Colonic mucosa (tissue), 4 donors: ENCODE measurements around the gene TIMP3. TPM values are rescaled to one million over a fixed set of nuclear protein-coding genes. Genes with fewer than 3 reads are reported as not detected.
"Not testable (repeated sequence)": the region's sequence is repeated elsewhere in the genome, so short reads cannot be mapped to it uniquely, and the experiment has no call there.

Source experiments
- DNase-seq: peaks from one replicate; pipeline ENCODE4 v3.0.0-alpha.2; 2020
- H3K27ac ChIP-seq: fragments of 200-600 bp; one replicate; pipeline ENCODE4 v1.8.0; 2021
- H3K27me3 ChIP-seq: fragments of 200-600 bp; one replicate; pipeline ENCODE4 v1.8.0; 2021
- H3K36me3 ChIP-seq: fragments of 200-600 bp; one replicate; pipeline ENCODE4 v1.8.0; 2021
- H3K4me1 ChIP-seq: fragments of 200-600 bp; one replicate; pipeline ENCODE4 v1.8.0; 2021; ENCODE audit warnings: mild to moderate bottlenecking
- H3K4me3 ChIP-seq: fragments of 200-600 bp; one replicate; pipeline ENCODE4 v1.8.0; 2021
- H3K9ac ChIP-seq, 2 donors: one replicate each; pipeline ENCODE4 v1.7.0; 2013; ENCODE audit warnings: control low read depth in 2 of 2, low read depth in 2 of 2, low read length in 2 of 2
- H3K9me3 ChIP-seq: fragments of 200-600 bp; one replicate; pipeline ENCODE4 v1.8.0; 2021
- intact Hi-C: fragments of 100-400 bp; cut with DNase I; formaldehyde crosslinking; loops from one replicate; pipeline ENCODE4 v1.14.1; 2022
- total RNA-seq, 2 donors: library from RNA; stranded (reverse); fragmentation: NEBNext Ultra II Directional in 1 of 2; extraction: Animal tissue kit (Norgen Biotek cat#: 25700) in 1 of 2; gene quantifications; one replicate each; pipeline ENCODE4 v1.2.1, GENCODE V29; 2021
- TF ChIP-seq, protein P1 (sequence below): fragments of 200-600 bp; IDR thresholded peaks from one replicate; pipeline ENCODE4 v1.8.0; 2022; ENCODE audit warnings: antibody characterized with exemption, mild to moderate bottlenecking
- donor health status: healthy.
- donor health status: DM: no; HTN: no; CAD: no.
- donor health status: DM: no; HTN: no; CAD: no.

TIMP3 gene
- total RNA-seq, 2 donors from 2014 or later, result 13.3 to 33.6 TPM

- Histone ChIP-seq H3K27me3 (no peaks in the 10 kb centered on the region), H3K4me3 (no peak overlapping the region), H3K27ac (no peak overlapping the region), H3K9me3 (no peaks in the 10 kb centered on the region), H3K36me3 (no peaks in the 10 kb centered on the region), H3K9ac (no peak overlapping the region), H3K4me1 (no peaks in the 10 kb centered on the region)
- TF ChIP-seq, protein P1, sequence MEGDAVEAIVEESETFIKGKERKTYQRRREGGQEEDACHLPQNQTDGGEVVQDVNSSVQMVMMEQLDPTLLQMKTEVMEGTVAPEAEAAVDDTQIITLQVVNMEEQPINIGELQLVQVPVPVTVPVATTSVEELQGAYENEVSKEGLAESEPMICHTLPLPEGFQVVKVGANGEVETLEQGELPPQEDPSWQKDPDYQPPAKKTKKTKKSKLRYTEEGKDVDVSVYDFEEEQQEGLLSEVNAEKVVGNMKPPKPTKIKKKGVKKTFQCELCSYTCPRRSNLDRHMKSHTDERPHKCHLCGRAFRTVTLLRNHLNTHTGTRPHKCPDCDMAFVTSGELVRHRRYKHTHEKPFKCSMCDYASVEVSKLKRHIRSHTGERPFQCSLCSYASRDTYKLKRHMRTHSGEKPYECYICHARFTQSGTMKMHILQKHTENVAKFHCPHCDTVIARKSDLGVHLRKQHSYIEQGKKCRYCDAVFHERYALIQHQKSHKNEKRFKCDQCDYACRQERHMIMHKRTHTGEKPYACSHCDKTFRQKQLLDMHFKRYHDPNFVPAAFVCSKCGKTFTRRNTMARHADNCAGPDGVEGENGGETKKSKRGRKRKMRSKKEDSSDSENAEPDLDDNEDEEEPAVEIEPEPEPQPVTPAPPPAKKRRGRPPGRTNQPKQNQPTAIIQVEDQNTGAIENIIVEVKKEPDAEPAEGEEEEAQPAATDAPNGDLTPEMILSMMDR, result no peak
- intact Hi-C loops, result no loop called here
- no peak for DNase-seq
Observed at GRCh38 chr22:32866953-32867352, 65.4 kb downstream of the TIMP3 start.

GRCh38 chr22:32868946-32869345 lies 67.4 kb downstream of the TIMP3 start:
- DNase-seq, result no peak
- Histone ChIP-seq H3K4me1 (no peaks in the 10 kb centered on the region), H3K27me3 (no peaks in the 10 kb centered on the region), H3K36me3 (no peaks in the 10 kb centered on the region), H3K9ac (no peak overlapping the region), H3K9me3 (no peaks in the 10 kb centered on the region), H3K4me3 (no peak overlapping the region), H3K27ac (no peak overlapping the region)
- intact Hi-C loops, result no loop called here
- TF ChIP-seq, protein P1, result no peak

GRCh38 chr22:32870474-32870873 lies 69.0 kb downstream of the TIMP3 start:
- intact Hi-C loops, result no loop called here

GRCh38 chr22:32873604-32874003 lies 72.1 kb downstream of the TIMP3 start:
- H3K4me1 ChIP-seq, H3K36me3 ChIP-seq, H3K9me3 ChIP-seq, H3K27ac ChIP-seq, H3K4me3 ChIP-seq, DNase-seq, H3K27me3 ChIP-seq, intact Hi-C loops, H3K9ac ChIP-seq: not testable (repeated sequence)

More at GRCh38 chr22:32870474-32870873, 69.0 kb downstream of the TIMP3 start:
- Histone ChIP-seq H3K9me3 (no peaks in the 10 kb centered on the region), H3K4me3 (no peak overlapping the region), H3K9ac (no peak overlapping the region), H3K27ac (no peak overlapping the region), H3K4me1 (no peaks in the 10 kb centered on the region), H3K36me3 (no peaks in the 10 kb centered on the region), H3K27me3 (no peaks in the 10 kb centered on the region)
- TF ChIP-seq, protein P1, result no peak
- no peak for DNase-seq

GRCh38 chr22:32874385-32874784 lies 72.9 kb downstream of the TIMP3 start:
- H3K27me3 ChIP-seq, result no peaks in the 10 kb centered on the region
- intact Hi-C loops, result no loop called here
- TF ChIP-seq, protein P1, result no peak
- H3K4me3 ChIP-seq, result no peak overlapping the region
- H3K27ac ChIP-seq, result no peak overlapping the region
- no peak for DNase-seq
- no peak overlapping the region for H3K9ac ChIP-seq
- no peaks in the 10 kb centered on the region for H3K9me3 ChIP-seq
- no peaks in the 10 kb centered on the region for H3K4me1 ChIP-seq
- no peaks in the 10 kb centered on the region for H3K36me3 ChIP-seq

DNA sequence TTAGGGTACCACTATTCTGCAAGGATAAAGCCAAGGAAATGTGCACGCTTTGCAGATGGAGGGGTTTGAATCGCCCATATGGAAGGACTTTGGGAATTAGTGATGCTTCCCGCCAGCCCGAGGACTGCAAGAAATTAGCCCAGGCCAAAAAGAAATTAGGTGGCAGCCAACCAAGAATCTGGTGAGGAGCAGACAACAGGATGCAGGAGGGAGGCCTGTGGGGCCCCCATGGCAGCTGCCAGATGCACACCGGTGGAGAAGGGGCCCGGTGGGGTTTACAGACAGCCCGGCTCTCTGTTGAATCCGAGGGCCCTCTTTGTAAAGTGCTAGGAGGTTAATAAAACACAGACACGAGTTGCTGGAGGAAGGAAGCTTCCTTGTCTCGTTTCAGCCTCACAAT lies 73.5 kb downstream of the TIMP3 start:
- H3K4me1 ChIP-seq, result no peaks in the 10 kb centered on the region
- H3K36me3 ChIP-seq, result no peaks in the 10 kb centered on the region
- intact Hi-C loops, result no loop called here
- H3K27me3 ChIP-seq, result no peaks in the 10 kb centered on the region
- TF ChIP-seq, protein P1, result no peak
- H3K4me3 ChIP-seq, result no peak overlapping the region
- H3K9me3 ChIP-seq, result no peaks in the 10 kb centered on the region
- DNase-seq, result no peak
- H3K9ac ChIP-seq, result no peak overlapping the region
- no peak overlapping the region for H3K27ac ChIP-seq
